Measurements from ENCODE around the gene MORF4L2.
"Not testable (repeated sequence)": the region's sequence is repeated elsewhere in the genome, so short reads cannot be mapped to it uniquely, and the experiment has no call there.

Gene MORF4L2

DNA sequence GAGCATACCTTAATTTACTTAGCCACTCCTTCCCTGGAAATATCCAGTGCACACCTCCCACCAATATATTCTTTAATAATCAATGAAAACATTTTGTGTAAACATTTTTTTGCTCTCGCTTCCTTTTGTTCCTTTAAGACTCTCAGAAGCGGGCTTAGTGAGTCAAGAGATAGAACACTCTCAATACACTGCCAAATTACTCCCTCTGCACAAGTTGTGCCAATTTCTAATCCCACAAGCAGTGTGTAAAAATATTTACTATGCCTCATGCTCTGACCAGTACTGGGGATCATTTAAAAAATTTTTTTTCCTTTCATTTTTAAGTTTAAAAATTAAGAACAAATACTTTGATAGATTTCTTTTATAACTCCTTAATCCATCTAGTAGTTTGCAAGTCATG is 5.1 kb downstream of the MORF4L2 start:
- TF ChIP-seq ZNF274 (IDR thresholded peaks at IDR 0.05; ENCODE audit: low read depth, low read length): no peak
- TF ChIP-seq SUZ12 (IDR thresholded peaks at IDR 0.05; ENCODE audit: extremely low read depth, insufficient read depth, insufficient read length): no peak
- TF ChIP-seq YY1 (IDR thresholded peaks at IDR 0.05; ENCODE audit: insufficient read depth, insufficient read length): no peak
- Histone ChIP-seq H3K27me3 (ENCODE audit: insufficient read depth, insufficient read length) (no peaks in the 10 kb centered on the region), H3K36me3 (ENCODE audit: insufficient read depth, insufficient read length, low read length) (peaks cover 85% of the 10 kb centered on the region), H3K4me3 (ENCODE audit: insufficient read length, low read depth) (no peak overlapping the region), H3K4me1 (ENCODE audit: insufficient read depth, insufficient read length) (no peaks in the 10 kb centered on the region), H3K9ac (ENCODE audit: insufficient read length, low read depth) (no peak overlapping the region), H3K9me3 (ENCODE audit: insufficient read depth, low read length) (no peaks in the 10 kb centered on the region)
- no peak for DNase-seq (ENCODE audit: low read depth, low spot score)

DNA sequence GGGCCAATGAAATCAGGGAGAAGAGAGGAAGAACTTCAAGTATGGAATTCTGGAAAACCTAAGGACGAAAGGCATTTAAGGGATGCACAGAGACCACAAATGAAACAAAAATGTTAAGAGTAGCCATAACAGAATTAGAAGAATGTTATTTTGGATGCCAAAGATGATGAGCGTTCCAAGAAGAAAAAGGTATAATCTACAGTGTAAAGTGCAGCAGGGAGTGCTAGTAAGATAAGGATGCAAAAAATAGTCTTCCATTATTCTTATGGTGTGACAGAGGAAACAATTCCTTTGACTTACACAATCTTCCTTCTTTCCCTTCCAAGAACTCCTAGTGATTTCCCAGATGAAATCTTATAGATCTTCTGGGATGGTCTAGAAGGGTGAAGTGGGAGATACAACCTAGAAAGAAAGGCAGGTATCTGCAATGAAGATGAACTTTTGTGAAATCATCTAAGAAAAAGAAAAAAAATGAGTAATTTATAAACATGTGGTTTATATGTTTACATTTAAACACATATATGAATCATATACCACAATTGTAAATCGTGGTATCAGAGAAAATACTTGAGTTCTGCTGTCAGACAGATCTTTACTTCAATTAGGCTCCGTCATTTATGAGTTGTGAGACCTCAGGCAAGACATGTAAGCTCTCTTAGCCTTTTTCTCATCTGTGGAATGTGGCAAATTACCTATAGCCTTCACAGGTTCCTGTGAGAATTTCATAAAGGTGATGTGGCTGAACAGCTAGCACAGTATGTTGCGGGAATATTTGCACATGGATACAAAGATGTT is 8.1 kb downstream of the MORF4L2 start:
- Histone ChIP-seq H3K4me3 (ENCODE audit: insufficient read length, low read depth) (no peak overlapping the region), H3K4me1 (ENCODE audit: insufficient read depth, insufficient read length) (no peaks in the 10 kb centered on the region), H3K36me3 (ENCODE audit: insufficient read depth, insufficient read length, low read length) (peaks cover 74% of the 10 kb centered on the region), H3K9ac (ENCODE audit: insufficient read length, low read depth) (no peak overlapping the region), H3K27me3 (ENCODE audit: insufficient read depth, insufficient read length) (no peaks in the 10 kb centered on the region), H3K9me3 (ENCODE audit: insufficient read depth, low read length) (no peaks in the 10 kb centered on the region)
- no peak for DNase-seq (ENCODE audit: low read depth, low spot score)
- no peak for TF ChIP-seq YY1 (IDR thresholded peaks at IDR 0.05; ENCODE audit: insufficient read depth, insufficient read length)

DNA sequence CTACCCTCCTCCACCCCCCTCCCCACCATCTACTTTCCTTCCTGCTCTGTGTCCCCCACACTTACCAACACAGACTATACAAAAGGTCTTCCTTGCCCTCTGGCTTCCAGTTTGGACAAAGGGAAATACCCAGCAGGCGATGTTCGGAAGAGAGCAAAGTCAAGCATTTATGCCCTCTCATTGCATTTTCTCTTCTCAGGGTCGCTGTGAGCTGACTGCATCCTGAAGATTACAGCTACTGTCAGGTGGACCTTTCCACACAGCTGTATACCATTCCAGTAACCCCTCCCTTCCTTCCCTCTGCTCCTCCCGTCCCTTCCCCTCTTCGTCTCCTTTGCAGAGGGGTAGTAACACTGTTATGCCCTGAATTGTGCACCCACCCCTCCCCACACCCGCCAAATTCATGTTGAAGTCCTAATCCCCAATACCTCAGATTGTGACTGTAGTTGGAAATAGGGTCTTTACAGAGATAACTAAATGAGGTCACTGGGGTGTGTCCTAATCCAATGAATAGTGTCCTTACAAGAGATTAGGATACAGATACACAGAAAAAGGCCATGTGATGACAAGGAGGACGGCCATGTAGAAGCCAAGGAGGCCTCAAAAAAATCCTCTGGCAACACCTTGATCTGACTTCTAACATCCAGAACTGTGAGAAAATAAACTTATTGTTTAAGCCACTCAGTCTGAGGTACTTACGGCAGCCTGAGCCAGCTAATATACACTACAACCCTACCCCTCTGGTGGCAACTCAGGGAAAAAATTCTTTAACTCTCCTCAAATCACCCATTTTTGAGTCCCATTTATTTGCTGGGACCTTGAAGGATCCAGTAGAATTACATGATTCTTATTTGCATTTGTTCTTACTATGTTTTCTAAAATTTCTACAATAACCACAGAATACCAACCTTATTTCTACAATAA is 11.7 kb downstream of the MORF4L2 start:
- TF ChIP-seq YY1 (IDR thresholded peaks at IDR 0.05; ENCODE audit: insufficient read depth, insufficient read length) (no peak), SUZ12 (IDR thresholded peaks at IDR 0.05; ENCODE audit: extremely low read depth, insufficient read depth, insufficient read length) (no peak), ZNF274 (IDR thresholded peaks at IDR 0.05; ENCODE audit: low read depth, low read length) (no peak)
- Histone ChIP-seq H3K9ac (ENCODE audit: insufficient read length, low read depth) (no peak overlapping the region), H3K4me1 (ENCODE audit: insufficient read depth, insufficient read length) (no peaks in the 10 kb centered on the region), H3K27me3 (ENCODE audit: insufficient read depth, insufficient read length) (no peaks in the 10 kb centered on the region), H3K9me3 (ENCODE audit: insufficient read depth, low read length) (no peaks in the 10 kb centered on the region), H3K4me3 (ENCODE audit: insufficient read length, low read depth) (no peak overlapping the region), H3K36me3 (ENCODE audit: insufficient read depth, insufficient read length, low read length) (peaks cover 43% of the 10 kb centered on the region)
- DNase-seq (ENCODE audit: low read depth, low spot score): no peak

DNA sequence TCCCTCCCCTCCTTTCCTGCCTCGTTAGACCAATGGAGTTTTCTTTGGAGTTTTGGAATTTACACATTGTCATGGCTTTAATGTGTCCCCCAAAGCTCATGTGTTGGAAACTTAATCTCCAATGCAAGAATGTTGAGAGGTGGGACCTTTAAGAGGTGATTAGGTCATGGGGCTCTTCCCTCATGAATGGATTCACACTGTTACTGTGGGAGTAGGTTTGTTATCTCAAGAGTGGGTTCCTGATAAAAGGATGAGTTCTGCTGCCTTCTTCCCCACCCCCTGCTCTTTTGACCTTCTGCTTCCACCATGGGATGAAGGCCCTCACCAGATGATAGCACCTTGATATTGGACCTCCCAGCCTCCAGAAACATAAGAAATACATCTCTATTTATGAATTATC is 16.8 kb downstream of the MORF4L2 start:
- TF ChIP-seq SUZ12 (IDR thresholded peaks at IDR 0.05; ENCODE audit: extremely low read depth, insufficient read depth, insufficient read length): no peak
- no peak for TF ChIP-seq YY1 (IDR thresholded peaks at IDR 0.05; ENCODE audit: insufficient read depth, insufficient read length)
- no peak for TF ChIP-seq ZNF274 (IDR thresholded peaks at IDR 0.05; ENCODE audit: low read depth, low read length)
- Histone ChIP-seq H3K4me1 (ENCODE audit: insufficient read depth, insufficient read length) (no peaks in the 10 kb centered on the region), H3K27me3 (ENCODE audit: insufficient read depth, insufficient read length) (no peaks in the 10 kb centered on the region), H3K9ac (ENCODE audit: insufficient read length, low read depth) (no peak overlapping the region), H3K36me3 (ENCODE audit: insufficient read depth, insufficient read length, low read length) (no peaks in the 10 kb centered on the region), H3K4me3 (ENCODE audit: insufficient read length, low read depth) (no peak overlapping the region), H3K9me3 (ENCODE audit: insufficient read depth, low read length) (no peaks in the 10 kb centered on the region)
- no peak for DNase-seq (ENCODE audit: low read depth, low spot score)

DNA sequence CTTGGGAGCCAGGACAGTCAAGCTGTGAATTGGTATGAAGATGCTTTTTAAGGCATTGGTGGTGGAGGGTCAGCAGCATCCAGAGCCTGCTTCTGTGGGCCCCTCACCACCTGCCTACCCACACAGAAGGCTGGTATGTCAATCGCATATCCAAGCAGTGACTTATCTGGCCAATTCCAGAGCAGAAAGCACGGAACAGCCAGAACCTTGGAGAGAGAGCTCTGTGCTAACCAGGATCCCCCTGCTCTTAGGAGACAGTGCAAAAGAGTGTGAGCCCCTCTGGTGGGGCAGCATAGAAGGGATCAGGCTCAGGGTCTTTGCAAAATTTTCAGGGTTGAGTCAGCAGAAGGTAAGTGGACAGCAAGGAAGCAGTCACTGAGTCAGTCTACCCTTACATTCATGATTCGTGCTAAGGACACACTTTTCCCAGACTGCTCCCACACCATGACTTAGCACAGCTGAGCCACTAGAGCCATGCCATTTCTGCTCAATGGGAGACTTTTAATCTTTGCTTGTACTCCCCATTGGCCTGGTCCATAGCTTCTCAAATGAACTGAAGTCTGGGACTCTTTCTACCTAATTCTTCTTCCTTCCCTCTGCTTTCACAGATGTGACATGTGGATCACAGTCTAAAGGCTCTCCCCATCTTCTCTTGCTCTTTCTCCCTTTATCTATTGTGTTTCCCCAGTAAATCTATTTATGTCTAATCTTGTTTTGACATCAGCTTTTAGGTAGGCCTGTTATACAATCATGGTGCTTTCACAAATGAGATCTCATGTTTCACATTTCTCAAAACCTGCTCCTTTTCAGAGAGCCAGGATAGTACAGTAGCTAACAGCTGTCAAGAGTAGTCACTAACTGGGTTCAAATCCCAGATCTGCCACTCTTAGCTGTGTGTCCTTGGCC is 20.0 kb downstream of the MORF4L2 start:
- Histone ChIP-seq H3K36me3 (ENCODE audit: insufficient read depth, insufficient read length, low read length) (no peaks in the 10 kb centered on the region), H3K4me1 (ENCODE audit: insufficient read depth, insufficient read length) (no peaks in the 10 kb centered on the region), H3K9ac (ENCODE audit: insufficient read length, low read depth) (no peak overlapping the region), H3K4me3 (ENCODE audit: insufficient read length, low read depth) (no peak overlapping the region), H3K27me3 (ENCODE audit: insufficient read depth, insufficient read length) (no peaks in the 10 kb centered on the region), H3K9me3 (ENCODE audit: insufficient read depth, low read length) (no peaks in the 10 kb centered on the region)
- DNase-seq (ENCODE audit: low read depth, low spot score): no peak
- TF ChIP-seq ZNF274 (IDR thresholded peaks at IDR 0.05; ENCODE audit: low read depth, low read length) (no peak), SUZ12 (IDR thresholded peaks at IDR 0.05; ENCODE audit: extremely low read depth, insufficient read depth, insufficient read length) (no peak), YY1 (IDR thresholded peaks at IDR 0.05; ENCODE audit: insufficient read depth, insufficient read length) (no peak)

DNA sequence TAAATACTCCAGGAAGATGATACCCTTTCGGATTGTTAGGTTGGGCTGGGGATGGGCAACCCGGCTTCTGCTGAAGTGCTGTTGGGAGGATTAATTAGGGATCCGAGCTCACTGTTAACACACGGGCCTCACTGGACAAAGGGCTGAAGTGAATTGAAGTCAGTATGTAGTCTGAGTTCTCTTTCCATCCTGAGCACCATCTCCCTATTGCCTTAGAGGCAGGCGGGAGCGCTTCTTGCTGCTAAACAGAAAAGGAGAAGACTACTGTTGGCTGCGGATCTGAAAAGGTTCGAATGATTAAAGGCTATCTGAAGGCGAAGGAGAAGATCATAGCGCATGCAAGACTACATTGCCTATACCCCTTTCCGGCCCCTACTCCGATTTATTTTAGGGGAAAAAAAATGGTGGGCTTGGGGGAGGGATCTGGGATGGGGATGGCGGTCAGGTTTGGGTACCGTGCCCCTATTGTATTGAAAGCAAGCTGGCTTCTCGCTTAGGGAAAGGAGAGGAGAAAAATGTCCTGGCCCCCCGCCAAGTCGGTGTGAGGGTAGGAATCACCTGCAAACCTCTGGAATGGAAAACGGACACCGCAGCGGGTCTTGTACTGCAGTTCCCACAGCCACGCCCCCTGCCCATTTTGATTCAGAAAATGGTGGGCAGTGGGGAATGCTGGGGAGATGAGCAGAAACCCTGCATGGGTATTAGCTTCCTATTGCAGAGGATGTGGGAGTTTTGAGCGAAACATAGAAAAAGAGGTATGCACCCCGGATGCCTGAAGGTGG is 22.3 kb downstream of the MORF4L2 start:
- DNase-seq (ENCODE audit: low read depth, low spot score): no peak
- H3K27me3 ChIP-seq (ENCODE audit: insufficient read depth, insufficient read length): no peaks in the 10 kb centered on the region
- H3K9me3 ChIP-seq (ENCODE audit: insufficient read depth, low read length): no peaks in the 10 kb centered on the region
- no peak for TF ChIP-seq ZNF274 (IDR thresholded peaks at IDR 0.05; ENCODE audit: low read depth, low read length)
- no peak for TF ChIP-seq YY1 (IDR thresholded peaks at IDR 0.05; ENCODE audit: insufficient read depth, insufficient read length)
- no peak for TF ChIP-seq SUZ12 (IDR thresholded peaks at IDR 0.05; ENCODE audit: extremely low read depth, insufficient read depth, insufficient read length)
- no peak overlapping the region for H3K9ac ChIP-seq (ENCODE audit: insufficient read length, low read depth)
- no peaks in the 10 kb centered on the region for H3K4me1 ChIP-seq (ENCODE audit: insufficient read depth, insufficient read length)
- no peak overlapping the region for H3K4me3 ChIP-seq (ENCODE audit: insufficient read length, low read depth)
- no peaks in the 10 kb centered on the region for H3K36me3 ChIP-seq (ENCODE audit: insufficient read depth, insufficient read length, low read length)

DNA sequence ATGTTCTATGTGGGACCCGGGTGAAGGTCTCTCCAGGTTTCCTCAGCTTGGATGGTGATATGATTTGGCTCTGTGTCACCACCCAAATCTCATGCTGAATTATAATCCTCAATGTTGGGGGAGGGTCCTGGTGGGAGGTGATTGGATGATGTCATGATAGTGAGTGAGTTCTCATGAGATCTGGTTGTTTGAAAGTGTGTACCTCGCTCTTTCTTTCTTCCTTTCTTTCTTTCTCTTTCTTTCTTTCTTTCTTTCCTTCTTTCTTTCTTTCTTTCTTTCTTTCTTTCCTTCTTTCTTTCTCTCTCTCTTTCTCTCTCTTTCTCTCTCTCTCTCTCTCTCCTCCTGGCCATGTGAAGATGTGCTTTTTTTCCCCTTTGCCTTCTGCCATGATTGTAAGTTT is 27.0 kb downstream of the MORF4L2 start:
- H3K4me3 ChIP-seq (ENCODE audit: insufficient read length, low read depth); H3K9me3 ChIP-seq (ENCODE audit: insufficient read depth, low read length); H3K4me1 ChIP-seq (ENCODE audit: insufficient read depth, insufficient read length); H3K36me3 ChIP-seq (ENCODE audit: insufficient read depth, insufficient read length, low read length); H3K27me3 ChIP-seq (ENCODE audit: insufficient read depth, insufficient read length); DNase-seq (ENCODE audit: low read depth, low spot score); H3K9ac ChIP-seq (ENCODE audit: insufficient read length, low read depth): not testable (repeated sequence)
